GM23248 (cell line): Measurements from ENCODE around the gene ZDHHC1.

Experiments used
- EZH2 ChIP-seq: fragments of 200-600 bp; sonication (generic); IDR thresholded peaks from 2 replicates; pipeline ENCODE4 v1.6.1; 2018; ENCODE audit warnings: antibody characterized with exemption, mild to moderate bottlenecking; ENCODE audit not compliant: insufficient read depth, poor library complexity, severe bottlenecking
- EZH2phosphoT487 ChIP-seq: fragments of 200-600 bp; sonication (generic); IDR thresholded peaks from 2 replicates; pipeline ENCODE4 v1.6.1; 2018; ENCODE audit warnings: antibody characterized with exemption, moderate library complexity, mild to moderate bottlenecking, low read depth; ENCODE audit not compliant: insufficient read depth

DNA sequence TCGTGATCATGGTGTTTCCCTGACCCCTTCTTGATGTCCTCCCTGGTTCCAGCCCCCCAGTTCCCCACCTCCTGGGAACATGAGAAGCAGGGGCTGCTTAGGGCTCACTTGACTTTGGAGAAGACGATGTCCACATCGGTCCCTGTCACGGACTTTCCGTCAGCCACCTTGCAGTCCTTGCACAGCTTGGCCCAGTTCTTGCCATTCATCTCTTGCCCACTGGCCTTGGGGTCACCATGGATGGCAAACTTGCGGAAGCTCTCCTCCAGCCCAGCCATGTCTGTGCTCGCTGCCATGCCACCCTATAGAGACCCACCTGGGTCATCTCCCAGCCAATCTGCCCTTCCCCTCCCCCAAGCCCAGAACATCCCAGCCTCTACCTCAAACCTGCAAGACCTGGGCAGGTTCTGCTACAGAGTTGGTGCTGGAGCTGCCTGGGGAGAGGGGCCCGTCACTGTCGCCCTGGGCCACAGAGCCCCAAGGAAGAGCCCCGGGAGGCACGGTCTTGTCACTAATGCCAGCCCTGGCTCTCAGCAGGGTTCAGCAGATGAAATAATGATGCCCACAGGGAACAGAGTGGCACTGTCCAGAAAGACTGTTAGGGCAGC lies 25.4 kb downstream of the ZDHHC1 start:
- TF ChIP-seq EZH2phosphoT487 (no peak), EZH2 (no peak)
